HL-60 (cell line): Measurements from ENCODE around the gene PCNA.
"Not testable (repeated sequence)": the region's sequence is repeated elsewhere in the genome, so short reads cannot be mapped to it uniquely, and the experiment has no call there.

Experiments
- DNase-seq, 2 experiments: peaks; one replicate each; pipeline ENCODE4 v3.0.0-alpha.2; 2010 to 2020; ENCODE audit warnings: low read depth in 1 of 2, low spot score in 1 of 2
- H3K27ac ChIP-seq: fragments of 250-450 bp; sonication (Bioruptor Pico); replicated peaks from 2 replicates; pipeline ENCODE4 v1.5.1; 2020; ENCODE audit warnings: mild to moderate bottlenecking, moderate library complexity
- H3K27me3 ChIP-seq: fragments of 250-450 bp; sonication (Bioruptor Pico); 2 replicates; pipeline ENCODE4 v1.5.1; 2021; ENCODE audit warnings: mild to moderate bottlenecking, moderate library complexity; ENCODE audit not compliant: insufficient read depth, poor library complexity, severe bottlenecking
- H3K4me3 ChIP-seq: replicated peaks from 2 replicates; pipeline ENCODE4 v1.5.1; 2011; ENCODE audit warnings: mild to moderate bottlenecking, control low read depth, low read length; ENCODE audit not compliant: insufficient read depth
- GABPA ChIP-seq: IDR thresholded peaks from 2 replicates; pipeline ENCODE4 v1.6.1; 2012; ENCODE audit warnings: low read depth
- POLR2AphosphoS5 ChIP-seq: IDR thresholded peaks from 2 replicates; pipeline ENCODE4 v1.6.1; 2012; ENCODE audit warnings: low read depth
- SPI1 ChIP-seq: IDR thresholded peaks from 2 replicates; pipeline ENCODE4 v1.6.1; 2012; ENCODE audit warnings: low read depth, mild to moderate bottlenecking, borderline replicate concordance
- TF ChIP-seq, protein P1 (sequence below): IDR thresholded peaks from 2 replicates; pipeline ENCODE4 v1.6.1; 2012; ENCODE audit warnings: low read depth; ENCODE audit not compliant: insufficient replicate concordance
- TF ChIP-seq, protein P2 (sequence below): IDR thresholded peaks from one replicate; pipeline ENCODE4 v1.5.1; 2011; ENCODE audit warnings: low read length, control low read depth, inconsistent platforms; ENCODE audit not compliant: insufficient read depth

PCNA gene

DNA sequence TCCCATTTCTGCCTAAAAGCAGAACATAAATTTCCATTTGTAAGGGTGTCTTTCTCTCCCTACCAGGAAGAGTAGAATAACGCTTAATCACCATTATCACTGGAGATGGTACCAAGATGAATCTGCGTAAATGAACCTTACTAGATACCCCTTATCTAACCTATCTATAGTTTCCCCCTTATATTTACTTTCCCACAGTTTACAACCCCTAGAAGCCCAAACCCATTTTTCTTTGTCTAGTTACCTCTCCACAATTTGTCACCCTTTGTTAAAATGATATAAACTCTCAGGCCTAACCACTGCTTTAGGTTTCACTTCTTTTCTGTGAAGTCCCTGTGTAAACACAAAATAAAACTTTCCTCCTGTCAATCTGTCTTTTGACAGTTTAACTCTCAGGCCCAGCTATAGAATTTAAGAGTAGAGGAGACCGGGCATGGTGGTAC, 45.5 kb downstream of the PCNA start:
- H3K27ac ChIP-seq: peak overlapping the region; percentile 69

DNA sequence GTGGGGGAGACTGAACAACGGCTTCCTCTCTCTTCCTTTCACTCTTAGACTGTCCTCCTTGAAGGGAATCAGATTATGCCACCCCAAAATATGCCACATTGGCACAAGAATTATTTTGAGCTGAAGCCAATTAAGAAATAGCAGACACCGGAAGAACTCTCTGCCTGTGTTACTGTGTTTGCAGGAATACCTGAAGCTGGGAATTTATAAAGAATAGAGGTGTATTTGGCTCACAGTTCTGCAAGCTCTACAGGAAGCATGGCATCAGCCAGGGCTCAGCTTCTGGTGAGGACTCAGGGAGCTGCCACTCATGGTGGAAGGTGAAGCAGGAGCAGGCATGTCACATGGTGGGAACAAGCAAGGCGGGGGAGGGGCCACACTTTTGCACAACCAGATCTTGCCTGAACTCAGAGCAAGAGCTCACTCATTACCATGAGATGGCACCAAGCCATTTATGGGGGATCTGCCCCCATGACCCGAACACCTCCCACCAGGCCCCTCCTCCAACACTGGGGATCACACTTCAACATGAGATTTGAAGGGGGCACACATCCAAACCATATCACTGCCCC, 46.0 kb downstream of the PCNA start:
- no peak for TF ChIP-seq GABPA
- TF ChIP-seq, protein P1, sequence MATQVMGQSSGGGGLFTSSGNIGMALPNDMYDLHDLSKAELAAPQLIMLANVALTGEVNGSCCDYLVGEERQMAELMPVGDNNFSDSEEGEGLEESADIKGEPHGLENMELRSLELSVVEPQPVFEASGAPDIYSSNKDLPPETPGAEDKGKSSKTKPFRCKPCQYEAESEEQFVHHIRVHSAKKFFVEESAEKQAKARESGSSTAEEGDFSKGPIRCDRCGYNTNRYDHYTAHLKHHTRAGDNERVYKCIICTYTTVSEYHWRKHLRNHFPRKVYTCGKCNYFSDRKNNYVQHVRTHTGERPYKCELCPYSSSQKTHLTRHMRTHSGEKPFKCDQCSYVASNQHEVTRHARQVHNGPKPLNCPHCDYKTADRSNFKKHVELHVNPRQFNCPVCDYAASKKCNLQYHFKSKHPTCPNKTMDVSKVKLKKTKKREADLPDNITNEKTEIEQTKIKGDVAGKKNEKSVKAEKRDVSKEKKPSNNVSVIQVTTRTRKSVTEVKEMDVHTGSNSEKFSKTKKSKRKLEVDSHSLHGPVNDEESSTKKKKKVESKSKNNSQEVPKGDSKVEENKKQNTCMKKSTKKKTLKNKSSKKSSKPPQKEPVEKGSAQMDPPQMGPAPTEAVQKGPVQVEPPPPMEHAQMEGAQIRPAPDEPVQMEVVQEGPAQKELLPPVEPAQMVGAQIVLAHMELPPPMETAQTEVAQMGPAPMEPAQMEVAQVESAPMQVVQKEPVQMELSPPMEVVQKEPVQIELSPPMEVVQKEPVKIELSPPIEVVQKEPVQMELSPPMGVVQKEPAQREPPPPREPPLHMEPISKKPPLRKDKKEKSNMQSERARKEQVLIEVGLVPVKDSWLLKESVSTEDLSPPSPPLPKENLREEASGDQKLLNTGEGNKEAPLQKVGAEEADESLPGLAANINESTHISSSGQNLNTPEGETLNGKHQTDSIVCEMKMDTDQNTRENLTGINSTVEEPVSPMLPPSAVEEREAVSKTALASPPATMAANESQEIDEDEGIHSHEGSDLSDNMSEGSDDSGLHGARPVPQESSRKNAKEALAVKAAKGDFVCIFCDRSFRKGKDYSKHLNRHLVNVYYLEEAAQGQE: no peak
- TF ChIP-seq POLR2AphosphoS5: no peak
- TF ChIP-seq, protein P2, sequence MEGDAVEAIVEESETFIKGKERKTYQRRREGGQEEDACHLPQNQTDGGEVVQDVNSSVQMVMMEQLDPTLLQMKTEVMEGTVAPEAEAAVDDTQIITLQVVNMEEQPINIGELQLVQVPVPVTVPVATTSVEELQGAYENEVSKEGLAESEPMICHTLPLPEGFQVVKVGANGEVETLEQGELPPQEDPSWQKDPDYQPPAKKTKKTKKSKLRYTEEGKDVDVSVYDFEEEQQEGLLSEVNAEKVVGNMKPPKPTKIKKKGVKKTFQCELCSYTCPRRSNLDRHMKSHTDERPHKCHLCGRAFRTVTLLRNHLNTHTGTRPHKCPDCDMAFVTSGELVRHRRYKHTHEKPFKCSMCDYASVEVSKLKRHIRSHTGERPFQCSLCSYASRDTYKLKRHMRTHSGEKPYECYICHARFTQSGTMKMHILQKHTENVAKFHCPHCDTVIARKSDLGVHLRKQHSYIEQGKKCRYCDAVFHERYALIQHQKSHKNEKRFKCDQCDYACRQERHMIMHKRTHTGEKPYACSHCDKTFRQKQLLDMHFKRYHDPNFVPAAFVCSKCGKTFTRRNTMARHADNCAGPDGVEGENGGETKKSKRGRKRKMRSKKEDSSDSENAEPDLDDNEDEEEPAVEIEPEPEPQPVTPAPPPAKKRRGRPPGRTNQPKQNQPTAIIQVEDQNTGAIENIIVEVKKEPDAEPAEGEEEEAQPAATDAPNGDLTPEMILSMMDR: no peak
- no peak for TF ChIP-seq SPI1
- Histone ChIP-seq H3K27me3 (no peaks in the 10 kb centered on the region), H3K27ac (peak overlapping the region; percentile 69), H3K4me3 (no peak overlapping the region)
- DNase-seq: peak; percentile 61 to 90

More for the DNA sequence above, 45.5 kb downstream of the PCNA start:
- no peak for DNase-seq
- TF ChIP-seq, protein P2: no peak
- TF ChIP-seq, protein P1: no peak
- no peak for TF ChIP-seq SPI1
- no peak for TF ChIP-seq POLR2AphosphoS5
- no peak for TF ChIP-seq GABPA
- no peak overlapping the region for H3K4me3 ChIP-seq
- no peaks in the 10 kb centered on the region for H3K27me3 ChIP-seq

DNA sequence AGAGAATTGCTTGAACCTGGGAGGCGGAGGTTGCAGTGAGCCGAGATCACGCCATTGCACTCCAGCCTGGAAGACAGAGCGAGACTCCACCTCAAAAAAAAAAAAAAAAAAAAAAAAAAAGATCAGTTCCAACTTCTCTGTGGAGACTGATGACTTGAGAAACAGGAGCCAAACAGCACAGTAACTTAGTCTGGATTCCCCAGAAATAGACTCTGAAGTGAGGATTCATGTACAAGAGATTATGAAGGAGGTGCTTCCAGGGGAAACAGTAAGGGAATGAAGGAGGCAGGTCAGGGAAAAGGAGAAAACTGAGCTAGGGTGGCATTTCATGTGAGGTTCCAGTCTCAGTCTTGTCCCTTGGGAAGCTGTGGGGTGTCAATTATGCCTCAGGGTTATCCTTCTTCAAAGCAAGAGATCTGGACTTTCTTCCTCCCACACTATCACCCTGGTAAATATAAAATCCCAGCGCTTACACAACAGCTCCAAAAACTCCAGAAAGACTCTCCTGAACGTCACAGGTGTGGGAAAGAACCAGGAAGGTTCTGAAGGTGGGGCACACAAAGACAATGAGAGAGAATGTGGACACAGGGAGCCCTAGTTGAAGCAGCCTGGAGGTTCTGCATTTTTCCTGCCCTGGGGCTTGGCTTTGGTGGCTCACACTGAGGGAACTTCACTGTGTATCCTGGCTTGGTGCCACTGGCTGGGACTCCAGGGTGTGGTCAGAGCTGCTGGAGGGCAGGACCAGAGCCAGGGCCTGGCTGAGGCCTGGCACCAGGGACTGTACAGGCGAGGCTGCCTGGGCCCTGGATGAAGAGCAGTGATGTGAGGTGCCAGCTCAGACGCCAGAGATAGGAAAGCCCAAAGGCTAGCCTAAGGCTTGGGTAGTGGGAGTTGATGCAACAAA, 46.8 kb downstream of the PCNA start:
- TF ChIP-seq SPI1 (peak; percentile 7; the same call in 1 of the 2 replicates), POLR2AphosphoS5 (no peak)
- DNase-seq: peak in 1 of 2 experiments; percentile 84
- Histone ChIP-seq H3K4me3 (no peak overlapping the region), H3K27me3 (no peaks in the 10 kb centered on the region), H3K27ac (peak overlapping the region; percentile 69)

DNA sequence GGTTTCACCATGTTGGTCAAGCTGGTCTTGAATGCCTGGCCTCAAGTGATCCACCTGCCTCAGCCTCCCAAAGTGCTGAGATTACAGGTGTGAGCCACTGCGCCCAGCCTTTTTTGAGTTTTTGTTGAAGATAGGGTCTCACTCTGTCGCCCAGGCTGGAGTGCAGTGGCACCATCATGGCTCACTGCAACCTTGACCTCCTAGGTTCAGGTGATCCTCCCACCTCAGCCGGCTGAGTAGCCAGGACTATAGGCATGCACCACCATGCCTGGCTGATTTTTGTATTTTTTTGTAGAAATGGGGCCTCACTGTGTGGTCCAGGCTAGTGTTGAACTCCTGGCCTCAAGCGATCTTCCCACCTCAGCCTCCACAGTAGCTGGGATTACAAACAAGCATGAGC, 47.8 kb downstream of the PCNA start:
- DNase-seq, H3K27me3 ChIP-seq, H3K27ac ChIP-seq, H3K4me3 ChIP-seq: not testable (repeated sequence)
